ENCODE data around the gene RETREG1.
A peak's percentile ranks its signal among the peaks of the same experiment; 100 is the strongest.

The RETREG1 gene

GRCh38 chr5:16551628-16552027 lies 65.2 kb downstream of the RETREG1 start:
- no peak for DNase-seq (ENCODE audit: low spot score)
- in situ Hi-C loops (cut with MboI; ENCODE audit: low pct_unique_long_range_greater_than_20kb, low sequenced_read_pairs, unreplicated experiment): no loop called here

GRCh38 chr5:16550316-16550952 lies 66.4 kb downstream of the RETREG1 start:
- in situ Hi-C loops (cut with MboI; ENCODE audit: low pct_unique_long_range_greater_than_20kb, low sequenced_read_pairs, unreplicated experiment): no loop called here
- DNase-seq (ENCODE audit: low spot score): peak; percentile 63
- TF ChIP-seq CTCF (IDR thresholded peaks at IDR 0.05; ENCODE audit: extremely low read depth, insufficient read depth, missing control alignments): peak; percentile 86

More at GRCh38 chr5:16551628-16552027, 65.2 kb downstream of the RETREG1 start:
- TF ChIP-seq CTCF (IDR thresholded peaks at IDR 0.05; ENCODE audit: extremely low read depth, insufficient read depth, missing control alignments): no peak

GRCh38 chr5:16549491-16550206 lies 67.1 kb downstream of the RETREG1 start:
- TF ChIP-seq CTCF (IDR thresholded peaks at IDR 0.05; ENCODE audit: extremely low read depth, insufficient read depth, missing control alignments): no peak
- in situ Hi-C loops (cut with MboI; ENCODE audit: low pct_unique_long_range_greater_than_20kb, low sequenced_read_pairs, unreplicated experiment): no loop called here
- no peak for DNase-seq (ENCODE audit: low spot score)

- no peak for TF ChIP-seq CTCF (IDR thresholded peaks at IDR 0.05; ENCODE audit: extremely low read depth, insufficient read depth, missing control alignments)
- in situ Hi-C loops (cut with MboI; ENCODE audit: low pct_unique_long_range_greater_than_20kb, low sequenced_read_pairs, unreplicated experiment): no loop called here
These were observed 68.0 kb downstream of the RETREG1 start for GRCh38 chr5:16548812-16549211.

GRCh38 chr5:16548115-16548514 lies 68.7 kb downstream of the RETREG1 start:
- in situ Hi-C loops (cut with MboI; ENCODE audit: low pct_unique_long_range_greater_than_20kb, low sequenced_read_pairs, unreplicated experiment): no loop called here
- no peak for DNase-seq (ENCODE audit: low spot score)
- no peak for TF ChIP-seq CTCF (IDR thresholded peaks at IDR 0.05; ENCODE audit: extremely low read depth, insufficient read depth, missing control alignments)

More at GRCh38 chr5:16548812-16549211, 68.0 kb downstream of the RETREG1 start:
- no peak for DNase-seq (ENCODE audit: low spot score)

GRCh38 chr5:16547200-16547842 lies 69.5 kb downstream of the RETREG1 start:
- DNase-seq (ENCODE audit: low spot score): no peak
- in situ Hi-C loops (cut with MboI; ENCODE audit: low pct_unique_long_range_greater_than_20kb, low sequenced_read_pairs, unreplicated experiment): no loop called here
- TF ChIP-seq CTCF (IDR thresholded peaks at IDR 0.05; ENCODE audit: extremely low read depth, insufficient read depth, missing control alignments): no peak
